Embryonic facial prominence (tissue), 1 donor: ENCODE data around the gene NT5DC4.
A peak's percentile ranks its signal among the peaks of the same experiment; 100 is the strongest.

Source experiments
- DNase-seq: peaks from one replicate; pipeline ENCODE4 v3.0.0-alpha.2; 2016; ENCODE audit errors: extremely low spot score

Gene NT5DC4

GRCh38 chr2:112723547-112723940 is 2.7 kb downstream of the NT5DC4 start:
- no peak for DNase-seq

- DNase-seq: no peak
Observed at GRCh38 chr2:112723995-112724394, 3.2 kb downstream of the NT5DC4 start.

- no peak for DNase-seq
Observed at GRCh38 chr2:112724591-112725525, 4.0 kb downstream of the NT5DC4 start.

DNA sequence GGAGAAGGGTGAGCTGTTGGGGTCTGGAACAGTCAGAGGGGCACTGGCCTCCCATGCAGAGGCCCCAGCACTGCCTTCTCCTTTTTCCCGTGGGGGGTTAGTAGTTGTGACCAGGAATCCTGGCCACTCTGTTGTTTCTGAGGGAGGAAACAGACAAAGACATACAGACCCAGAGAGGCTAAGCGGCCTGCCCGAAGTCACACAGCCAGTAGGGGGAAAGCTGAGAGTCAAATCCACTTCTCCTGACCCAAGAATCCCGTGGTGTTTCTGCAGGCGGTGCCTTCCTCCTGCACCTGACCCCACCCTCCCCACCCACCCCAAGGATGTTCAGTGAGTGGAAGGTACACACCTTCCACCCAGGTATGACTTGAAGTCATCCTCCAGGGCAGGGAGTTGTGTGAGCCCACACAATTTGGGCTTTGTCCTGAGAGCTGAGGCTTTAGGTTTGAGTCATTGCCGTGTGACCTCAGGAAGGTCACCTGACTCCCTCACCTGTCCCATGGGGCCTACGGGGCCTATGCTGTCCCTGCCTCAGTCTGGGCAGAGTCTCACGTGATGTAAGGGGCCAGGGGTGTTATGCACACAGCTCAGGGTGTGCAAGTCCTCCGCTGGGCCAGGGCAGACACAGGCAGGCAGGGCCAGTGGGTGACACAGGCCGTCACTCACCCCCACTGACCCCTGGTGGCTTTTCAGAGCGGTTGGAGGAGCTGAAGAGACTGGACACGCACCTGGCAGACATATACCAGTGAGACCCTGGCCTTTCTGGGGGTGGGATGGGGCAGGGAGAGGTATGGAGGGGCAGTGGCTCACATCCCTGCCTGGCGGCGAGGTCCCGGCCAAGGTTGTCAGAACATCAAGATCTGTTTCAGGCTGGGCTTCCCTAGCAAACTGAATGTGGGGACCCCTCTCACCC is 5.0 kb downstream of the NT5DC4 start:
- no peak for DNase-seq

- peak; percentile 62 for DNase-seq
Observed at GRCh38 chr2:112726487-112727190, 5.8 kb downstream of the NT5DC4 start.

DNA sequence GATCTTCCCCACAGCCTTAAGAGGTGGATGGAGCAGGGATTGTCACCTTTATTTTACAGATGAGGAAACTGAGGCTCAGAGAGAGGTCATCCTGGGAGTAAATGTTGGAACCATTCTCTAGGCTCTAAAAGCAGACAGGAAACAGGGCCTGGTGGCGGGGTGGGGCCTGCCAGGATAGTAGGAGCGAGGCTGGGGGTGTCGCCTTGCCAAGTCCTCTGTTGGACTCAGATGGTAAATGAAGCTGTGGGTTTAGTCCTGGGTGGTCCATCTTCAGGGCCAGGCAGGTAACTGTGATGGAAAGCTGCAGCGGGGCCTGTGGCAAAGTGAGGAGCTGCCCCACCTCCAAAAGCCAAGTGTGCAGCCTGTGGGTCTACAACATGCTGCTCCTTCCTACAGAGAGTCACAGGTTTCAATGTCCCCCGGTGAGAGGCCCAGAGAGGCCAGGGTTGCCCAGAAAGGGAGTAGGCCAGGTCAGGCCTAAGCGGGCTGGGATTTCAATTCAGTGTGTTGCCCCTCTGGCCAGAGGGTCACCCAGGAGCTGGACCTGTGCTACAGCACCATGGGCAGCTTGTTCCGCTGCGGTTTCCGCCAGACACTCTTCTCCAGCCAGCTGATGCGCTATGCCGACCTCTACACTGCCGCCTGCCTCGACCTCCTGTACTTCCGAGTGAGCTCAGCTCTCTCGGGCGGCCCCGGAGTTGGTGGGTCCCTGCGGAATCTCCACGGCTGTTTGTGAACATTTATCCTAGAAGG is 6.6 kb downstream of the NT5DC4 start:
- no peak for DNase-seq

GRCh38 chr2:112728029-112728362 is 7.2 kb downstream of the NT5DC4 start:
- no peak for DNase-seq

DNA sequence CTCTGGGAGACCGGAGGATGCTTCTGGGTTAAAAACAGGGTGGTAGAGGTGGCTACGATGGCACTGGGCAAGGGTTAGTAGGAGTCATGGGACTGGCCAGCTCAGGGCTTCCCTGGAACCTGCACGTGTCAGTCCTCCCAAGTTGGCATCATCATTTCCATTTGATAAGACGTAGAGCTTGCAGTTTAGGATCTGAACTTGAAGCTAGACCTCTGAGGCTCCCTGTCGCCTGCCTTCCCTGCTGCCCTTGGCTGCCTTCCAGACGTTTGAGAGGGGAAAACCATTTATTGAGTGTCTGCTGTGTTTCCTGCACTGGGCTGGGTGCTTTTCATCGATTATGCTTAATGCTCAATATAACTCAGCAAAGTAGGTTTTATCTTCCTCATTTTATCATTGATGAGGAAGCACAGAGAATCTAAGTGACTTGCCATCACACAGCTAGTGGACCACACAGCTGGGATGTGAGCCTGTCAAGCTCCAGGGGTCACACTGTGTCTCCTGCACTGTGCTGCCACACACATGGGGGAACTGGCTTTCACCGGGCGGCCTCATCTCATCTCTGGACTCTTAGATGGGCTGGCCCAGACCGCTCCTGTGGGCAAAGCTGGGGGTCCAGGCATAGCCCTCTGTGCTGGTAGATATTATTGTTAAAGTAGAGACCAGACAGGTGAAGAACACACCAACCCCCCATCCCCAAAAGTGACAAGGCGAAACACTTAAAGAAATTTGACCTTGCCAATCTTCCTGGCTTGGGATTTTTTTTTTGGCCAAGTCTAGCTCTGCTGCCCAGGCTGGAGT is 7.8 kb downstream of the NT5DC4 start:
- DNase-seq: no peak

DNA sequence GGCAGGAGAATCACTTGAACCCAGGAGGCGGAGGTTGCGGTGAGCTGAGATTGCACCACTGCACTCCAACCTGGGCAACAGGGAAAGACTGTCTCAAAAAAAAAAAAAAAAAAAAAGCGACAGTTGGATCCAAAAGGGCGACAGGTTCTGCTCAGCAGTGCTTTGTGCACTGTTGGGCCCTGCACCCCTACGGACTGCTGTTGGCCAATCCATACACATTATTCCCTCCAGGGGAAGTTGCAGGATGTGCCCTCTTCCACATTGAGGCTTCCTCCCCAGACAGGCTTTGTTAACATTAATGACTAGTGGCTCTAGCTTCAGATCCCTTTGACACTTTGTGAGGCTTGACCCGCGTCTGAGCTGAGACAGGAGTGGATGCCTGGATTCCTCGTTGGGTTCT is 9.4 kb downstream of the NT5DC4 start:
- DNase-seq: no peak

GRCh38 chr2:112730791-112731190 is 10.0 kb downstream of the NT5DC4 start:
- no peak for DNase-seq

DNA sequence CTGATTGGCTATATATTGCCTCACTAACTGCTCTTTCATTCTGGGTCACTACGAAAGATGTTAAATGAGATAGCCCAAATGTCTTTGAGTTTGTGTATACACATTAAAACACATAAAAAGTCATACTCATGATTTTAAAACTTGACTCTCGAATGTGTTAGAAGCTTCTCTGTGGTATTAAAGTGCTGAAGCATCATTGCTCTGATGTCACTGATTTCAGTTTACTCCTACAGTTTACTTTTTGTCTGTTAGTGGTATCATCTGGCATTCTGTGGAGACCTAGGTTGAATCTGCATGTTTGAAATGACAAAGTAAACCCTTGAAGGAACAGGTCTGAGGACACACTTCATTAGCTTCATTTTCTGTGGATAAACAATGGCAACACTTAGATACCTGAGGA is 10.7 kb downstream of the NT5DC4 start:
- DNase-seq: no peak

DNA sequence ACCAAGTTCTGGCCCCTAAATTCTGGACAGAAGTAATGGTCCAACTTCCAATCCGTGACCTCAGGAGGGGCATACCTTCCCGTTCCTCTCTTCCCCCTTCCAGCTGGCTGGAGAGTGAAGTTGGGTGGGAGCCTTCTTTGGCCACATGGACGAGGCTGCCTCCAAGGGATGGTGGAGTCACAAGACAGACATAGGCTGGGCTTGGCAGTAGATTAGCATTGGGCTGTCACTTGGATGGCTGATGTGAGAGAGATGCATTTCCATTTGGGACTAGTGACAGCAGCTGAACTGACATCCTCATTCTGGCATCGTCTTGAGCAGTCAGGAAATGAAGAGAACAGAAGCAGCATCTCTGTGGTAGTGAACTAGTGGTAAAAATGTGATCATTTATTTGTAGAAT is 12.6 kb downstream of the NT5DC4 start:
- DNase-seq: no peak

DNA sequence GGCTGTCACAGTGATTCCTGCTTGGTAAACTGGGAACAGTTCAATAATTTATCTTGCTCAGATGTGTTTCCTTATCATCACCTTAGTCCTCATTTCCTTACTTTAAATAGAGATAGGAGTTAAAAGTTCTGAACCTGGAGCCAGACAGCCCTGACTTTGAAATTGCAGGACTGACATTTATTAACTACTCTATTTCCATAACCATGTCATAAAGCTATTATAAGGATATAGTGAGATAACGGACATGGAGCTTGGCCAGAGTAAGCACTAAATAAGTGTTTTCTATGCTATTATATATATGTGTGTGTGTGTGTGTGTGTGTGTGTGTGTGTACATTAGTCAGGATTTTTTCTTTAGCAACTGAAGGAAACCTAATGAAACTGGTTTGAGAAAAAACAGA is 13.1 kb downstream of the NT5DC4 start:
- DNase-seq: no peak

DNA sequence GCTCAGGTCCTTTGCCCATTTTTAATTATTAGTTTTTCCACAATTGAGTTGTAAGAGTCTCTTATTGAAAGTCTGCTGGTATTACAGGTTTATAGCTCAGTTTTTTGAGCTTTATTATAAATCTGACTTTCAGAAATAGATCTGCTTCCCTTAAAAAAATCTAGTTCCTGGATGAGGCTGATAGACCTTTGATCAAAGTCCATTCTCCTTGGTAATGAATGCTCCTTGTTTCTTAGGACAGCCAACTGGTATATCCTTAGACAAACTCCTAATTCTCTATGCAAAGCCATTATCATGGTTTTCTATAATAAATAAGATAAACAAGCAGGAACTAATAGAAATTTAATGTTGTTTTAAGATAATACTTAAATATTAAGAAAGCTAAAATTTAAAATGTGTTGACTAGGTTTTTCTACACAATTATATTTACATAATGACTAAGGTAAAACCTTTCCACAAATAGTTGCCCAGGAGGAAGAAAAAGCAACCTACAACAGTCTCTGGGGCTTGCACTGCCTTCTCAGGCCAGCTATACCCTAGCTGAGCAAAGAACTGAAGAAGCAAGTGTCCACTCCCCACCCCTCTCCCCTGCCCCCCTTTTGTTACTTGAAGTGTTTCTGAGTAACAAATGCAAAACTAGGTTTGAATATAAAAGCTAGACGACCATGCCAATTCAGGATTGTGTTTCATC is 16.9 kb downstream of the NT5DC4 start:
- DNase-seq: no peak

- DNase-seq: no peak
Observed at GRCh38 chr2:112740527-112740926, 19.7 kb downstream of the NT5DC4 start.

DNA sequence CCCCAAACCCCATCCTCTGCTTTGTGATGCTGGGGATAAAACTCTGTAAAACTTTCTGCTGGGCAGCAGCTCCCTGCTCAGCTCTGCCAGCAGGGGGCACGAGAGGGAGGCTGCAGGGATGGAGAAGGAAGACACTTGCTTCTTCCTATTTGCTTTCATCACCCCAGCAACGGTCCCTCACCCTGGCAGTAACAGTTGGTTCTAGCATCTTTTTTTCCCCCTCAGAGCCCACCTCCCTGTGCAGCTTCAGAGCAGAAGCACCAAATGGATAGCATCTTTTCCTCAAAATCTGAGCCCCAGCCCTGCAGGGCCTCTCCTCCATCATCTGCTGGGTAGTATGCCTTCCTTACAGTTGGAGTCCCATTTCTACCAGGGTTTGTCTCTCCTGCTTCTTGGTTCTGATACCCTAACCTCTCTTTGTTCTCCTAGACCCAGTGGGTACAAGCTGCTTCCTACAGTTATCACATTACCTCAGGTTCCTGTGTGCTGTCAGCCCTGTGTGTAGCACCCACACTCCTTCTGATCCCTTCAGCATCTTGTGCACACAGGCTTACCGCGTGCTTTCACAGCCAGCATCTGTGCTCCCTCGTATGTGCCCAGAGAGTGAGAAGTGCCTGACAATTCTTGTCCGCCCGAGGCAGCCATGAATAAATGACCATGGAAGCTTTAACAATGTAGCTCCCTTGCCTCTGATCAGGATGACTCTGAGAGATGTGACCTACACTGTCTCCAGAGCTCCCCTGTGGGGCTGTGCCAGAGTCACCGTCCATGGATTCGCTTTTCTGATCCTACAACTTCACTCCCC is 29.1 kb downstream of the NT5DC4 start:
- no peak for DNase-seq

DNA sequence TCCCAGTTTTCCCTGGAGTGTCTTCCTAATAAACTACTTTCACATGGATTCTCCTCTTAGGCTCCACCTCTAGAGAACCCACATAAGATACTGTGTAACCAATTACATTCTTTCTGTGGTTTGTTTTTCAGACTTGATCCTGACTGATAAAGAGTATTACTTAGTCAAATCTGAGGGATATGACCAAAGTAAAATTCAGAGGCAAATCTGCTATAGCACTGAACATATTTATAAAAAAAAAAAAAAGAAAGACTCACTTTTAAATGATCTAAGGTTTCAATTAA is 29.7 kb downstream of the NT5DC4 start:
- DNase-seq: no peak

- no peak for DNase-seq
Observed at GRCh38 chr2:112751451-112752197, 30.8 kb downstream of the NT5DC4 start.

DNA sequence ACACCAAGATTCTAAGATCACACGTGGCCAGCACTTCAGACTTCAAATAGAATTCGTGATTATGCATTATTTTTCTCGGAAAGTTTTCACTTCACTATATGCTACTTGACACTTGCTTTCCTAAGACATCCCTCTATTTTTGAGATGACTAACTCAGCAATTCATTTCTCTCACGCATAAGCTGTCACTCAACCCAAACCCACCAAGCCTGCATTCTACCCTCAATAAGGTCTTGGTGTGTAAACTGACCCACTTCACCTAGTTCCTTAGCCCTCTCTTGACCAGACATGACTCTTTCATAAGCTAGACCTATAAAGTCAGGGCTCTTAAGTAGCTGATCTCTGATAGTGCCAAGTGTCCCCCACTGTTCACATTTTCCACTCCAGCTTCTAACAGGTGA is 31.8 kb downstream of the NT5DC4 start:
- no peak for DNase-seq
